H1 (cell line): ENCODE results near the gene RAD52. TPM values are rescaled to one million over a fixed set of nuclear protein-coding genes. Genes with fewer than 3 reads are reported as not detected.

Source experiments
- CTCF ChIA-PET: fragments of 300-600 bp; sonication (Branson Sonifier 250); formaldehyde crosslinking; loops from one replicate; lab custom pipeline; 2021; ENCODE audit not compliant: partially characterized antibody; lab: Charles Lee
- POLR2A ChIA-PET: fragments of 300-600 bp; sonication (Branson Sonifier 250); formaldehyde crosslinking; loops from one replicate; lab custom pipeline; 2021; ENCODE audit warnings: inconsistent platforms; ENCODE audit not compliant: partially characterized antibody; lab: Charles Lee
- DNase-seq, 2 experiments: peaks; one replicate each; pipeline versions ENCODE4 v3.0.0 to v3.0.0-alpha.2; 2010 to 2022; ENCODE audit warnings: low spot score in 2 of 2, low read depth in 1 of 2, mixed read lengths in 1 of 2
- FAIRE-seq: peaks from 2 replicates; lab custom pipeline; 2011; peaks lifted over from hg19 to GRCh38; lab: Jason Lieb, UNC
- H2AFZ ChIP-seq: 2 replicates; pipeline ENCODE4 v1.8.1; 2012; ENCODE audit warnings: low read length, inconsistent platforms
- H2AK5ac ChIP-seq: 2 replicates; pipeline ENCODE4 v1.6.1; 2013; ENCODE audit warnings: low read depth, low read length
- H2BK120ac ChIP-seq: replicated peaks from 2 replicates; pipeline ENCODE3; 2013; ENCODE audit warnings: low read depth, low read length, inconsistent platforms
- H2BK12ac ChIP-seq: 2 replicates; pipeline ENCODE4 v1.6.1; 2013; ENCODE audit warnings: low read depth, low read length
- H2BK15ac ChIP-seq: 2 replicates; pipeline ENCODE4 v1.6.1; 2013; ENCODE audit warnings: low read length
- H2BK20ac ChIP-seq: 2 replicates; pipeline ENCODE4 v1.6.1; 2013; ENCODE audit warnings: low read length
- H2BK5ac ChIP-seq: 2 replicates; pipeline ENCODE4 v1.6.1; 2013; ENCODE audit warnings: low read depth, low read length
- H3K14ac ChIP-seq: 2 replicates; pipeline ENCODE4 v1.6.1; 2013; ENCODE audit warnings: inconsistent platforms; ENCODE audit not compliant: insufficient read length
- H3K18ac ChIP-seq: 2 replicates; pipeline ENCODE4 v1.6.1; 2013; ENCODE audit warnings: low read length; ENCODE audit errors: extremely low read depth
- H3K23ac ChIP-seq: 2 replicates; pipeline ENCODE4 v1.6.1; 2013; ENCODE audit warnings: inconsistent platforms; ENCODE audit not compliant: insufficient read length
- H3K23me2 ChIP-seq: 2 replicates; pipeline ENCODE4 v1.6.1; 2013; ENCODE audit warnings: low read depth, low read length
- H3K27ac ChIP-seq: 2 replicates; pipeline ENCODE4 v1.6.1; 2011; ENCODE audit warnings: low read depth, low read length, inconsistent platforms
- H3K27me3 ChIP-seq, 4 experiments: replicated peaks in 1 of 4; 1 replicate in 1 of 4; 2 replicates in 3 of 4; pipeline versions ENCODE4 v1.6.1 to v1.8.1; 2011 to 2013; ENCODE audit warnings: low read length in 3 of 4, mild to moderate bottlenecking in 3 of 4, inconsistent platforms in 2 of 4, mixed read lengths in 2 of 4, moderate library complexity in 1 of 4; ENCODE audit not compliant: control insufficient read depth in 3 of 4, insufficient read depth in 3 of 4; ENCODE audit errors: extremely low read depth in 1 of 4
- H3K36me3 ChIP-seq, 4 experiments: 2 replicates each; pipeline versions ENCODE4 v1.6.1 to v1.8.1; 2011 to 2013; ENCODE audit warnings: mild to moderate bottlenecking in 4 of 4, low read length in 3 of 4, moderate library complexity in 2 of 4, control low read depth in 1 of 4, inconsistent platforms in 1 of 4; ENCODE audit not compliant: insufficient read depth in 4 of 4, control insufficient read depth in 2 of 4
- H3K4ac ChIP-seq: replicated peaks from 2 replicates; pipeline ENCODE3; 2013; ENCODE audit warnings: low read length, low read depth, mixed read lengths, inconsistent platforms; ENCODE audit not compliant: insufficient read length
- H3K4me1 ChIP-seq, 4 experiments: replicated peaks in 1 of 4; 1 replicate in 1 of 4; 2 replicates in 3 of 4; pipeline versions ENCODE4 v1.6.1 to v1.8.1; 2011 to 2013; ENCODE audit warnings: low read length in 3 of 4, inconsistent platforms in 2 of 4, mixed read lengths in 1 of 4; ENCODE audit not compliant: insufficient read depth in 4 of 4, control insufficient read depth in 3 of 4
- H3K4me2 ChIP-seq, 2 experiments: 2 replicates each; pipeline versions ENCODE4 v1.6.1 to v1.8.1; 2011 to 2013; ENCODE audit warnings: low read depth in 2 of 2, low read length in 2 of 2, control low read depth in 1 of 2, inconsistent platforms in 1 of 2, mild to moderate bottlenecking in 1 of 2; ENCODE audit not compliant: insufficient read depth in 1 of 2
- H3K4me3 ChIP-seq, 4 experiments: fragments of 200-600, 300-600 bp in 1 of 4; sonication (generic), shearing (Covaris generic), sonication (Bioruptor Twin) in 1 of 4; 2 replicates each; pipeline versions ENCODE4 v1.5.1 to v1.8.1; 2011 to 2016; ENCODE audit warnings: low read length in 4 of 4, low read depth in 3 of 4, control low read depth in 2 of 4, inconsistent platforms in 2 of 4, mild to moderate bottlenecking in 2 of 4, mixed read lengths in 1 of 4, moderate library complexity in 1 of 4; ENCODE audit not compliant: insufficient read depth in 2 of 4; ENCODE audit errors: extremely low read depth in 1 of 4
- H3K56ac ChIP-seq: replicated peaks from 2 replicates; pipeline ENCODE3; 2013; ENCODE audit warnings: low read depth, mild to moderate bottlenecking, mixed read lengths, low read length, inconsistent platforms; ENCODE audit not compliant: insufficient read length
- H3K79me1 ChIP-seq: 2 replicates; pipeline ENCODE4 v1.6.1; 2013; ENCODE audit warnings: low read depth, low read length, control low read depth
- H3K79me2 ChIP-seq, 2 experiments: 2 replicates each; pipeline versions ENCODE4 v1.6.1 to v1.8.1; 2012 to 2013; ENCODE audit warnings: low read length in 2 of 2, mild to moderate bottlenecking in 2 of 2, inconsistent platforms in 1 of 2; ENCODE audit not compliant: insufficient read depth in 2 of 2, control insufficient read depth in 1 of 2
- H3K9ac ChIP-seq, 4 experiments: replicated peaks in 1 of 4; 1 replicate in 1 of 4; 2 replicates in 3 of 4; pipeline versions ENCODE4 v1.6.1 to v1.8.1; 2011 to 2013; ENCODE audit warnings: low read depth in 3 of 4, low read length in 3 of 4, control low read depth in 2 of 4, mild to moderate bottlenecking in 2 of 4, moderate library complexity in 2 of 4, inconsistent platforms in 1 of 4; ENCODE audit errors: extremely low read depth in 1 of 4
- H3K9me3 ChIP-seq, 2 experiments: 2 replicates each; pipeline versions ENCODE4 v1.6.1 to v1.8.1; 2012 to 2013; ENCODE audit warnings: mild to moderate bottlenecking in 2 of 2, moderate library complexity in 2 of 2, control low read depth in 1 of 2, inconsistent platforms in 1 of 2, low read depth in 1 of 2, low read length in 1 of 2, mixed read lengths in 1 of 2; ENCODE audit not compliant: insufficient read depth in 2 of 2
- H4K20me1 ChIP-seq, 2 experiments: replicated peaks in 1 of 2; 2 replicates each; pipeline versions ENCODE3 to v1.8.1; 2011 to 2013; ENCODE audit warnings: inconsistent platforms in 2 of 2, low read length in 2 of 2, mild to moderate bottlenecking in 1 of 2; ENCODE audit not compliant: insufficient read depth in 2 of 2, control insufficient read depth in 1 of 2
- H4K5ac ChIP-seq: 2 replicates; pipeline ENCODE4 v1.6.1; 2013; ENCODE audit warnings: low read length, low read depth, mixed read lengths, inconsistent platforms; ENCODE audit not compliant: insufficient read length
- H4K8ac ChIP-seq: 2 replicates; pipeline ENCODE4 v1.8.0; 2013; ENCODE audit warnings: mild to moderate bottlenecking, moderate library complexity, low read length, inconsistent platforms; ENCODE audit not compliant: insufficient read depth; ENCODE audit errors: extremely low read depth
- H4K91ac ChIP-seq: replicated peaks from 2 replicates; pipeline ENCODE3; 2013; ENCODE audit warnings: low read length, mixed read lengths, inconsistent platforms; ENCODE audit not compliant: insufficient read length
- ATF3 ChIP-seq: IDR thresholded peaks from 2 replicates; pipeline ENCODE4 v1.6.1; 2011; ENCODE audit warnings: low read depth, mild to moderate bottlenecking, low read length; ENCODE audit not compliant: insufficient read depth
- BACH1 ChIP-seq: IDR thresholded peaks from 2 replicates; pipeline ENCODE4 v1.6.1; 2012; ENCODE audit warnings: low read length, improper control_type of control experiment
- BRCA1 ChIP-seq: IDR thresholded peaks from 2 replicates; pipeline ENCODE4 v1.6.1; 2012; ENCODE audit warnings: low read depth, low read length, improper control_type of control experiment
- CBX5 ChIP-seq: fragments of 300-800, 300-1000 bp; sonication (generic); IDR thresholded peaks from 2 replicates; pipeline ENCODE4 v1.7.1; 2016; ENCODE audit warnings: antibody characterized with exemption, low read length, low read depth
- CBX8 ChIP-seq: fragments of 300-800, 300-1000 bp; sonication (generic); IDR thresholded peaks from 2 replicates; pipeline ENCODE4 v1.7.1; 2016; ENCODE audit warnings: low read depth, low read length, borderline replicate concordance
- POU5F1 ChIP-seq: IDR thresholded peaks from 2 replicates; pipeline ENCODE4 v1.6.1; 2011; ENCODE audit warnings: low read depth, mild to moderate bottlenecking, low read length, moderate library complexity
- RBBP5 ChIP-seq: IDR thresholded peaks from 2 replicates; pipeline ENCODE4 v1.7.1; 2012; ENCODE audit warnings: low read depth, mild to moderate bottlenecking, inconsistent platforms, low read length, moderate library complexity, borderline replicate concordance
- RFX5 ChIP-seq: IDR thresholded peaks from 2 replicates; pipeline ENCODE4 v1.6.1; 2011; ENCODE audit warnings: low read depth, low read length, improper control_type of control experiment, borderline replicate concordance
- RNF2 ChIP-seq: fragments of 200-900, 300-1000 bp; sonication (generic); IDR thresholded peaks from 2 replicates; pipeline ENCODE4 v1.7.1; 2016; ENCODE audit warnings: borderline replicate concordance, low read depth, mild to moderate bottlenecking, antibody characterized with exemption, low read length; ENCODE audit not compliant: poor library complexity, severe bottlenecking; ENCODE audit errors: missing control alignments
- SIRT6 ChIP-seq: IDR thresholded peaks from one replicate; pipeline ENCODE4 v1.7.1; 2012; ENCODE audit warnings: low read length, inconsistent platforms
- TEAD4 ChIP-seq: IDR thresholded peaks from 2 replicates; pipeline ENCODE4 v1.6.1; 2012; ENCODE audit warnings: low read depth, low read length, inconsistent platforms, mixed read lengths
- ZNF274 ChIP-seq: IDR thresholded peaks from 2 replicates; pipeline ENCODE4 v1.7.0; 2012; ENCODE audit warnings: low read length, borderline replicate concordance; ENCODE audit errors: extremely low read depth
- WGBS, 2 experiments: shearing (Covaris generic) in 1 of 2; methylation state at CpG; one replicate each; pipeline versions ENCODE4 v1.1.6 to v1.1.7; 2013 to 2015; ENCODE audit warnings: low lambda C conversion rate in 2 of 2, mixed read lengths in 2 of 2, inconsistent platforms in 1 of 2, low coverage in 1 of 2, missing lambda C conversion rate in 1 of 2; ENCODE audit not compliant: insufficient replicate concordance in 2 of 2, insufficient coverage in 1 of 2, insufficient read length in 1 of 2; ENCODE audit errors: extremely low coverage in 1 of 2, missing lambda C conversion rate in 1 of 2; 5-methylcytosine and 5-hydroxymethylcytosine counted together
- polyA plus RNA-seq, 7 experiments: library from polyadenylated mRNA; depleted of rRNA in 3 of 7; stranded (reverse) in 5 of 7; unstranded in 2 of 7; fragments of >200 nt in 5 of 7; fragments of 200-250 nt in 2 of 7; gene quantifications; 1 replicate in 5 of 7; 2 replicates in 1 of 7; 4 replicates in 1 of 7; pipeline versions ENCODE4 v1.2.1 to v1.2.3, GENCODE V29; 2011 to 2013; ENCODE audit warnings: missing spikeins in 2 of 7, mixed read lengths in 2 of 7
- total RNA-seq: library from RNA; stranded (reverse); fragmentation: NEBNext Ultra II Directional; extraction: Animal tissue kit (Norgen Biotek cat#: 25700); gene quantifications from 2 replicates; pipeline ENCODE4 v1.2.1, GENCODE V29; 2021
- TF ChIP-seq, protein P1 (sequence below): IDR thresholded peaks from 2 replicates; pipeline ENCODE4 v1.6.1; 2011; ENCODE audit warnings: low read length, improper control_type of control experiment

Gene RAD52
- total and polyA plus RNA-seq, 2 of the 8 experiments (the other 6 are each of a cell fraction or from before 2014, with no cell fraction given) = 12.5 to 14.3 TPM

- H3K4me2 ChIP-seq = no peak overlapping the region
- H2AK5ac ChIP-seq = no peak overlapping the region
- H3K18ac ChIP-seq = no peak overlapping the region
- H4K5ac ChIP-seq = no peak overlapping the region
- no peak for DNase-seq
- H3K36me3 ChIP-seq = peaks cover 3 to 38% (median 25%) of the 10 kb centered on the region in 4 experiments; a peak in 7 of 8 replicates
- H3K56ac ChIP-seq = no peak overlapping the region
- no peak for FAIRE-seq
- no peak overlapping the region for H3K4me3 ChIP-seq
- ChIA-PET POLR2A (no interaction called here), CTCF (no interaction called here)
- H3K4ac ChIP-seq = no peak overlapping the region
- no peak overlapping the region for H2BK20ac ChIP-seq
- no peak overlapping the region for H2BK15ac ChIP-seq
- H3K79me2 ChIP-seq = no peaks in the 10 kb centered on the region
- no peak overlapping the region for H3K14ac ChIP-seq
- no peaks in the 10 kb centered on the region for H3K4me1 ChIP-seq
- H2AFZ ChIP-seq = no peak overlapping the region
- H3K23ac ChIP-seq = no peak overlapping the region
- no peaks in the 10 kb centered on the region for H4K20me1 ChIP-seq
- 100% methylated on average over 1 of the region's 1 CpG; no CpG with 5 or more reads in 1 of the 2 experiments for WGBS, 2 experiments
- no peaks in the 10 kb centered on the region for H3K27me3 ChIP-seq
- H2BK5ac ChIP-seq = no peak overlapping the region
- H3K79me1 ChIP-seq = no peaks in the 10 kb centered on the region
- H3K9me3 ChIP-seq = no peaks in the 10 kb centered on the region
- no peak overlapping the region for H2BK120ac ChIP-seq
- H3K23me2 ChIP-seq = no peaks in the 10 kb centered on the region
- H4K8ac ChIP-seq = no peak overlapping the region
- H4K91ac ChIP-seq = no peak overlapping the region
- no peak overlapping the region for H3K27ac ChIP-seq
- no peak overlapping the region for H2BK12ac ChIP-seq
- no peak overlapping the region for H3K9ac ChIP-seq
- no peak for TF ChIP-seq CBX8
- TF ChIP-seq, protein P1, sequence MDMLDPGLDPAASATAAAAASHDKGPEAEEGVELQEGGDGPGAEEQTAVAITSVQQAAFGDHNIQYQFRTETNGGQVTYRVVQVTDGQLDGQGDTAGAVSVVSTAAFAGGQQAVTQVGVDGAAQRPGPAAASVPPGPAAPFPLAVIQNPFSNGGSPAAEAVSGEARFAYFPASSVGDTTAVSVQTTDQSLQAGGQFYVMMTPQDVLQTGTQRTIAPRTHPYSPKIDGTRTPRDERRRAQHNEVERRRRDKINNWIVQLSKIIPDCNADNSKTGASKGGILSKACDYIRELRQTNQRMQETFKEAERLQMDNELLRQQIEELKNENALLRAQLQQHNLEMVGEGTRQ = no peak
- TF ChIP-seq RBBP5 = no peak
- TF ChIP-seq RFX5 = no peak
- no peak for TF ChIP-seq RNF2
- TF ChIP-seq SIRT6 = no peak
- no peak for TF ChIP-seq BACH1
- TF ChIP-seq ZNF274 = no peak
- TF ChIP-seq POU5F1 = no peak
- no peak for TF ChIP-seq BRCA1
- no peak for TF ChIP-seq ATF3
- no peak for TF ChIP-seq TEAD4
- no peak for TF ChIP-seq CBX5
These were observed 83.9 kb downstream of the RAD52 start for GRCh38 chr12:865614-866013.
